ENCODE measurements around the gene FGF8.

DNA sequence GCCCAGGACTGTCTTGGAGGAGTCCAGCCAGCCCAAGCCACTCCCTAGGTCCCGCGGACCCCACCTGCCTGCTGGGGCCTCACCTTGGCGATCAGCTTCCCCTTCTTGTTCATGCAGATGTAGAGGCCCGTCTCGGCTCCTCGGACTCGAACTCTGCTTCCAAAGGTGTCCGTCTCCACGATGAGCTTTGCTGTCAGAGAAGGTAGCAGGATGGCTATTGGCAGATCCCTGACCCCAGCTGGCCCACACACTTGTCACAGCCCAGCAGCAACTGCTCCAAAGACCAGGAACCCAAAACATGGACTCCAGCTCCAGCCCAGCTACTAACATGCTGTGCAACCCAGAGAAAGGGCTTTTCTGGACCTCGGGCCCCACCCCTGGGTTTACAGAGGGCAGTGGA, 4.5 kb downstream of the FGF8 start:
- TF ChIP-seq, protein P1, sequence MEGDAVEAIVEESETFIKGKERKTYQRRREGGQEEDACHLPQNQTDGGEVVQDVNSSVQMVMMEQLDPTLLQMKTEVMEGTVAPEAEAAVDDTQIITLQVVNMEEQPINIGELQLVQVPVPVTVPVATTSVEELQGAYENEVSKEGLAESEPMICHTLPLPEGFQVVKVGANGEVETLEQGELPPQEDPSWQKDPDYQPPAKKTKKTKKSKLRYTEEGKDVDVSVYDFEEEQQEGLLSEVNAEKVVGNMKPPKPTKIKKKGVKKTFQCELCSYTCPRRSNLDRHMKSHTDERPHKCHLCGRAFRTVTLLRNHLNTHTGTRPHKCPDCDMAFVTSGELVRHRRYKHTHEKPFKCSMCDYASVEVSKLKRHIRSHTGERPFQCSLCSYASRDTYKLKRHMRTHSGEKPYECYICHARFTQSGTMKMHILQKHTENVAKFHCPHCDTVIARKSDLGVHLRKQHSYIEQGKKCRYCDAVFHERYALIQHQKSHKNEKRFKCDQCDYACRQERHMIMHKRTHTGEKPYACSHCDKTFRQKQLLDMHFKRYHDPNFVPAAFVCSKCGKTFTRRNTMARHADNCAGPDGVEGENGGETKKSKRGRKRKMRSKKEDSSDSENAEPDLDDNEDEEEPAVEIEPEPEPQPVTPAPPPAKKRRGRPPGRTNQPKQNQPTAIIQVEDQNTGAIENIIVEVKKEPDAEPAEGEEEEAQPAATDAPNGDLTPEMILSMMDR (IDR thresholded peaks at IDR 0.05): no peak
- TF ChIP-seq POLR2A (IDR thresholded peaks at IDR 0.05) (no peak), EP300 (IDR thresholded peaks at IDR 0.05) (no peak)
